Measurements from ENCODE around the gene CTDSP2. TPM values are rescaled to one million over a fixed set of nuclear protein-coding genes. Genes with fewer than 3 reads are reported as not detected.

The CTDSP2 gene
- polyA plus RNA-seq, 6 donors from 2014 or later: 44.3 to 65.3 (median 53.2) TPM

DNA sequence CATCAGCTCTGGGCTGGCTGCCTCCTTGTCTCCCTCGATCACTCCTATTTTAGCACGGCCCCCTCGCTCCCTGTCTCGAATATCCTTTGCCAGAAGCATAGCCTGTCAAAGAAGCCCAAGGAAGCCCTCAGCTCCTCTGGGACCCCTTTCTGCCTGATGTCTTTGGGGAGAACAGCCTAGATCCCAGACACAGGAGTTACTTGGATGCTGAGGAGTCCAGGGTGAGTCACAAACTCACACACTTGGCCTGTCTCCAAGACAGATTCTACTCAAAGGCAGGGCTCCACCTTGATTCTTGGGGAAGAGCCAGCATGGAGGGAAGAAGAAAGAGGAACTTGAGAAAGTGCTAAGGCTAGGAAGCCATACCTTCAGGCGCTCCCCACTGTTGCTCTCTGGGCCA, 36.1 kb downstream of the CTDSP2 start:
- Mint-ChIP-seq H3K4me3 (no peak overlapping the region), H3K9me3 (no peaks in the 10 kb centered on the region), H3K4me1 (no peaks in the 10 kb centered on the region), H3K27ac (no peak overlapping the region), H3K36me3 (no peaks in the 10 kb centered on the region), H3K27me3 (no peaks in the 10 kb centered on the region)
- DNase-seq: no peak
- no peak for ATAC-seq (ENCODE audit: low read depth in 2 of 2)

DNA sequence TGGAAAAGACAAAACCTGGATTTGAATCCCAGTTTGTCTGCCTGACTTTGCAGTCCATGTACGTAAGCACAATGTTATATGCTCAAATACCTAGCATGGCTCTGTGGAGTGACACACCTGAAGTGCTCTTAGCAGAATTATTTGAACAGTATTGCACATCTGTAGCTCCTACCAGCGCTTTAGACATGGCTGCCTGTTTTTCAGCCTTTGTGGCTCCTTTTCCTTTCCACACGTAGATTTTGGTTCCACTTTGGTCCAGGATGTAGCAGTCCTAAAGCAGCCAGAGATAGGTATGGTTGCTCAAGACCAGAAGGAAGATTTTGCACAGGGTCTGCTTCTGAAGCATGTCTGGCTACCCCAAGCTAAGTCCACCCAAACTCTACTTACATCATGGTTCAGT, 37.1 kb downstream of the CTDSP2 start:
- Mint-ChIP-seq H3K9me3 (no peaks in the 10 kb centered on the region), H3K27ac (no peak overlapping the region), H3K4me1 (no peaks in the 10 kb centered on the region), H3K27me3 (no peaks in the 10 kb centered on the region), H3K36me3 (no peaks in the 10 kb centered on the region), H3K4me3 (no peak overlapping the region)
- DNase-seq (no peak), ATAC-seq (ENCODE audit: low read depth in 2 of 2) (no peak)

GRCh38 chr12:57808351-57808750, 38.2 kb downstream of the CTDSP2 start:
- no peak overlapping the region for H3K27ac Mint-ChIP-seq
- DNase-seq (no peak), ATAC-seq (ENCODE audit: low read depth in 2 of 2) (no peak)
- no peaks in the 10 kb centered on the region for H3K4me1 Mint-ChIP-seq
- no peaks in the 10 kb centered on the region for H3K9me3 Mint-ChIP-seq
- H3K4me3 Mint-ChIP-seq: no peak overlapping the region
- H3K36me3 Mint-ChIP-seq: no peaks in the 10 kb centered on the region
- H3K27me3 Mint-ChIP-seq: no peaks in the 10 kb centered on the region

- H3K27me3 Mint-ChIP-seq: no peaks in the 10 kb centered on the region
- no peak overlapping the region for H3K27ac Mint-ChIP-seq
- H3K36me3 Mint-ChIP-seq: peaks cover 0 to 4% of the 10 kb centered on the region in 2 donors
- ATAC-seq (ENCODE audit: low read depth in 2 of 2) (no peak), DNase-seq (no peak)
- H3K4me3 Mint-ChIP-seq: no peak overlapping the region
- no peaks in the 10 kb centered on the region for H3K9me3 Mint-ChIP-seq
- H3K4me1 Mint-ChIP-seq: no peaks in the 10 kb centered on the region
Observed at GRCh38 chr12:57807285-57807684, 39.2 kb downstream of the CTDSP2 start.

- Mint-ChIP-seq H3K4me3 (no peak overlapping the region), H3K4me1 (no peaks in the 10 kb centered on the region), H3K27me3 (no peaks in the 10 kb centered on the region), H3K9me3 (no peaks in the 10 kb centered on the region), H3K27ac (peak overlapping the region in 1 of 6 donors; percentile 5), H3K36me3 (peaks cover 0 to 5% of the 10 kb centered on the region in 2 donors)
- ATAC-seq (ENCODE audit: low read depth in 2 of 2): no peak
- DNase-seq: no peak
Observed at GRCh38 chr12:57806677-57807076, 39.9 kb downstream of the CTDSP2 start.

DNA sequence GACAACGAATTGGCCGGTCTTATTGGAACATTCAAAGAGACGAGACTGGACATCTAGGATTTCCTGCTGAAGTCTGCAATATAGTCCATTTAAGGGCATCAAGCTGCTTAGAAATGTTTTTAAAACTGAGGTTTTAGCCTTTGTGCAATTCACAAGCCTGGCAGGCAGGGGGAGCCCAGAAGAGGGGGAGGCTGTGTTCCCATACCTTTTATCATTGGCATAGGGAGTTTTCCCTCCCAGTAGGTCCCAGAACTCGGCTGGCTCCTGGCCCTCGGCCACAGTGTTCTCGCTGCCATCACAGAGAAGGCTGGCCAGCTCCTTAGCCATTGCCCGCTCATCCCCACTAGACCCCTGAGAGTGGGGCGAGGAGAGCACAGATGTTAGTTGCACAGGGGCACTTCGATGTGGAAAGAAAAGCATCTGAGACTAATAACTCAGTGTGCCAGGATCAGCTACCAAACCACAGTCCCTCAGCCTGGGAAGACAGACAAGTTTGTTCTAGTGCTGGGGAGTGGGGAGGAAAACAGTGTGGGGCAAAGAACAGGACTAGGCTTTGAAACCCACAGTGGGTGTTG, 43.1 kb downstream of the CTDSP2 start:
- no peak overlapping the region for H3K4me3 Mint-ChIP-seq
- H3K27me3 Mint-ChIP-seq: no peaks in the 10 kb centered on the region
- H3K27ac Mint-ChIP-seq: peak overlapping the region in 1 of 6 donors; percentile 21
- H3K9me3 Mint-ChIP-seq: no peaks in the 10 kb centered on the region
- ATAC-seq (ENCODE audit: low read depth in 2 of 2): peak in 1 of 2 donors; percentile 28
- DNase-seq: peak; percentile 14
- peaks cover 5% of the 10 kb centered on the region in 2 donors for H3K36me3 Mint-ChIP-seq
- H3K4me1 Mint-ChIP-seq: no peaks in the 10 kb centered on the region

DNA sequence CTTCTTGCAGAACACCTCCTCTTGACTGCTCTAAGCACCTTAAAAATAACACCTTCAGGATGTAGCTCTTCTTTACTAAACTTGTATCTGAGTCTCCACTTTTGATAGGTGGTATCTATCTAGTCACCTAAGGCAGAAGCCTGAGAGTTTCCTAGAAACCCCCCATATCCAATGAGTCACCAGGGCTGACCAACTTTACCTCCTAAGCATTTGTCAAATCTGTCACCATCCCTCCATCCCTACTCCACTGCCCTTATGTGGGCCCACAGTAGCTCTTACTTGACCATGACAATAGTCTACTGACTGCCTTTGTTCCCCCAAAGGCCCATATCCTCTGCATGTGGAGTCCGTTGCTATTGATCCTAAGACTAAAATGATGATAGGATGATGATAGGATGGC, 43.9 kb downstream of the CTDSP2 start:
- H3K9me3 Mint-ChIP-seq: no peaks in the 10 kb centered on the region
- DNase-seq (no peak), ATAC-seq (ENCODE audit: low read depth in 2 of 2) (no peak)
- H3K36me3 Mint-ChIP-seq: peaks cover 5% of the 10 kb centered on the region in 2 donors
- no peak overlapping the region for H3K4me3 Mint-ChIP-seq
- H3K27me3 Mint-ChIP-seq: no peaks in the 10 kb centered on the region
- H3K4me1 Mint-ChIP-seq: no peaks in the 10 kb centered on the region
- peak overlapping the region in 4 of 6 donors; percentile 11 to 67 (median 52) for H3K27ac Mint-ChIP-seq

- DNase-seq: no peak
- no peak for ATAC-seq (ENCODE audit: low read depth in 2 of 2)
- Mint-ChIP-seq H3K27me3 (no peaks in the 10 kb centered on the region), H3K9me3 (no peaks in the 10 kb centered on the region), H3K4me3 (no peak overlapping the region), H3K4me1 (peaks cover 0 to 1% (median 0%) of the 10 kb centered on the region in 3 donors), H3K27ac (peak overlapping the region in 1 of 6 donors; percentile 52), H3K36me3 (peaks cover 10% of the 10 kb centered on the region in 2 donors)
Observed at GRCh38 chr12:57800965-57801364, 45.6 kb downstream of the CTDSP2 start.

GRCh38 chr12:57797933-57798332, 48.6 kb downstream of the CTDSP2 start:
- peak overlapping the region in 3 of 6 donors; percentile 12 to 70 (median 13) for H3K27ac Mint-ChIP-seq
- H3K4me3 Mint-ChIP-seq: no peak overlapping the region
- peaks cover 13 to 19% of the 10 kb centered on the region in 2 donors for H3K36me3 Mint-ChIP-seq
- H3K4me1 Mint-ChIP-seq: peaks cover 0 to 3% (median 0%) of the 10 kb centered on the region in 3 donors
- no peaks in the 10 kb centered on the region for H3K27me3 Mint-ChIP-seq
- DNase-seq (no peak), ATAC-seq (ENCODE audit: low read depth in 2 of 2) (no peak)
- no peaks in the 10 kb centered on the region for H3K9me3 Mint-ChIP-seq

DNA sequence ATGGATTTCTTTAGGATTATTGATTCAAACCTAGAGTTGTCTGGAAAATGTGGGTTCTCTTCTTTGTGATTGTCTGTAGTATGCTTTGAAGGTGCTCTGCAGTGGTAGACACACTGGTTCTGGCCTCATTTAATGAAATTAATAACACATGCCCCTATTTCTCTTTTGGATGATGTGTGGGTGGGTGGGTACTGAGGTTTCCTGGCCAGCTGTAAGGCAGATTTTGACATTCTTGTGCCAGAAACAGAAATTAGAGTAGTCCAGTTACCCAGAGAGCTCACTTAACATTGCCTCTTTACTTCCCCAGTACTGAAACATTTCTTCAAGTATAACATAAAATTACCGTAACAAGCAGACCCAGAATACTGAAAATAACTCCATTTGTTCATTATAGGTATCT, 49.5 kb downstream of the CTDSP2 start:
- H3K4me1 Mint-ChIP-seq: peaks cover 0 to 3% (median 0%) of the 10 kb centered on the region in 3 donors
- DNase-seq: no peak
- peaks cover 11 to 23% of the 10 kb centered on the region in 2 donors for H3K36me3 Mint-ChIP-seq
- no peak for ATAC-seq (ENCODE audit: low read depth in 2 of 2)
- no peaks in the 10 kb centered on the region for H3K27me3 Mint-ChIP-seq
- H3K9me3 Mint-ChIP-seq: no peaks in the 10 kb centered on the region
- no peak overlapping the region for H3K27ac Mint-ChIP-seq
- H3K4me3 Mint-ChIP-seq: no peak overlapping the region

DNA sequence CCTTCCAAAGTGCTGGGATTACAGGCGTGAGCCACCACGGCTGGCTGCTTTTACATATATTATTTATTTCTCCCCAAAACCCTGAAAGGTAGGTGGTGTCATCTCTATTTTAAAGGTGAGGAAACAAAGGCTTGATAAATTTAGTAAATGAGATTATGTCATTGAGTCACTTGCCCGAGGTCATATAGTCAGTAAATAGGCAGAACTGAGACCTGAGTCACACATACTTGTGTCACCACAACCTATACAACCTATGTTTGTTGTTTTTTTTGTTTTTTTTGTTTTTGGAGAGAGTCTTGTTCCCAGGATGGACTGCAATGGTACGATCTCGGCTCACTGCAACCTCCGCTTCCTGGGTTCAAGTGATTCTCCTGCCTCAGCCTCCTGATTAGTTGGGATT, 51.2 kb downstream of the CTDSP2 start:
- no peaks in the 10 kb centered on the region for H3K9me3 Mint-ChIP-seq
- H3K27me3 Mint-ChIP-seq: no peaks in the 10 kb centered on the region
- no peak overlapping the region for H3K27ac Mint-ChIP-seq
- no peak overlapping the region for H3K4me3 Mint-ChIP-seq
- DNase-seq (no peak), ATAC-seq (ENCODE audit: low read depth in 2 of 2) (no peak)
- peaks cover 0 to 3% (median 0%) of the 10 kb centered on the region in 3 donors for H3K4me1 Mint-ChIP-seq
- H3K36me3 Mint-ChIP-seq: peaks cover 15 to 23% of the 10 kb centered on the region in 2 donors

GRCh38 chr12:57793920-57794319, 52.6 kb downstream of the CTDSP2 start:
- Mint-ChIP-seq H3K36me3 (peaks cover 15 to 18% of the 10 kb centered on the region in 2 donors), H3K4me1 (peaks cover 0 to 3% (median 0%) of the 10 kb centered on the region in 3 donors), H3K27ac (peak overlapping the region in 1 of 6 donors; percentile 28), H3K9me3 (no peaks in the 10 kb centered on the region), H3K4me3 (no peak overlapping the region), H3K27me3 (no peaks in the 10 kb centered on the region)
- DNase-seq (no peak), ATAC-seq (ENCODE audit: low read depth in 2 of 2) (no peak)

GRCh38 chr12:57783861-57784260, 62.7 kb downstream of the CTDSP2 start:
- peaks cover 16 to 32% (median 21%) of the 10 kb centered on the region in 3 donors for H3K4me1 Mint-ChIP-seq
- peak overlapping the region in 3 of 6 donors; percentile 15 to 66 (median 52) for H3K27ac Mint-ChIP-seq
- no peaks in the 10 kb centered on the region for H3K9me3 Mint-ChIP-seq
- H3K36me3 Mint-ChIP-seq: no peaks in the 10 kb centered on the region
- H3K4me3 Mint-ChIP-seq: peak overlapping the region; percentile 64 to 100 (median 87)
- H3K27me3 Mint-ChIP-seq: no peaks in the 10 kb centered on the region
- ATAC-seq (ENCODE audit: low read depth in 2 of 2) (no peak), DNase-seq (no peak)

DNA sequence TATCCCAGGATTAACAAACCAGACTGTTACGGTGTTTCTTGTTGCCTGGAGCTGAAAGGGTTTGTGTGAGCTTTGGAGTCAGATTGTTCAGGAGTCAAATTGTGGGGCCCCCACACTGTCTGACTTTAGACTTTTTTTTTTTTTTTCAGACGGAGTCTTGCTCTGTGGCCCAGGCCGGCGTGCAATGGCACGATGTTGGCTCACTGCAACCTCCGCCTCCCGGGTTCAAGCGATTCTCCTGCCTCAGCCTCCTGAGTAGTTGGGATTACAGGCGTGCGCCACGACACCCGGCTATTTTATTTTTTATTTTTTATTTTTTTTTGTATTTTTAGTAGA, 63.1 kb downstream of the CTDSP2 start:
- ATAC-seq (ENCODE audit: low read depth in 2 of 2) (no peak), DNase-seq (no peak)
- no peaks in the 10 kb centered on the region for H3K9me3 Mint-ChIP-seq
- H3K27me3 Mint-ChIP-seq: no peaks in the 10 kb centered on the region
- no peaks in the 10 kb centered on the region for H3K36me3 Mint-ChIP-seq
- H3K4me1 Mint-ChIP-seq: peaks cover 16 to 32% (median 21%) of the 10 kb centered on the region in 3 donors
- peak overlapping the region in 2 of 6 donors; percentile 96 to 97 for H3K27ac Mint-ChIP-seq
- peak overlapping the region; percentile 92 to 100 (median 100) for H3K4me3 Mint-ChIP-seq

Measured in naive B cell (primary cell).